ENCODE data around the gene TMEM150B.

The TMEM150B gene

GRCh38 chr19:55353803-55354697 lies 28.9 kb upstream of the TMEM150B start:
- peak overlapping the region; percentile 56 for H3K4me2 ChIP-seq (ENCODE audit: low read length)
- peaks cover 11% of the 10 kb centered on the region for H3K4me1 ChIP-seq (ENCODE audit: control insufficient read depth, low read length)
- no peaks in the 10 kb centered on the region for H3K79me2 ChIP-seq (ENCODE audit: control insufficient read depth, low read length)
- TF ChIP-seq EZH2phosphoT487 (IDR thresholded peaks at IDR 0.05; ENCODE audit: borderline replicate concordance, low read length) (no peak), CTCF (IDR thresholded peaks at IDR 0.05; ENCODE audit: low read depth, low read length, poor library complexity, severe bottlenecking) (no peak)
- no peaks in the 10 kb centered on the region for H3K9me2 ChIP-seq (replicated peaks; ENCODE audit: control insufficient read depth, low read length)
- H3K36me3 ChIP-seq (ENCODE audit: control insufficient read depth, low read length), result no peaks in the 10 kb centered on the region
- H3K4me3 ChIP-seq (ENCODE audit: low read length), result peak overlapping the region; percentile 56
- no peaks in the 10 kb centered on the region for H4K20me1 ChIP-seq (ENCODE audit: control insufficient read depth, insufficient read depth, low read depth, low read length)
- no peaks in the 10 kb centered on the region for H3K9me3 ChIP-seq (ENCODE audit: control insufficient read depth, insufficient read depth, low read length)
- peaks cover 43% of the 10 kb centered on the region for H3K27me3 ChIP-seq (ENCODE audit: control insufficient read depth, low read length)
- H3K27ac ChIP-seq (ENCODE audit: low read depth, low read length), result no peak overlapping the region
- no peaks in the 10 kb centered on the region for H3F3A ChIP-seq (ENCODE audit: control insufficient read depth, insufficient read depth)

- no peaks in the 10 kb centered on the region for H3K79me2 ChIP-seq (ENCODE audit: control insufficient read depth, low read length)
- H3K9me3 ChIP-seq (ENCODE audit: control insufficient read depth, insufficient read depth, low read length), result no peaks in the 10 kb centered on the region
- no peaks in the 10 kb centered on the region for H4K20me1 ChIP-seq (ENCODE audit: control insufficient read depth, insufficient read depth, low read depth, low read length)
- peak overlapping the region; percentile 56 for H3K4me2 ChIP-seq (ENCODE audit: low read length)
- H3K36me3 ChIP-seq (ENCODE audit: control insufficient read depth, low read length), result no peaks in the 10 kb centered on the region
- H3K9me2 ChIP-seq (replicated peaks; ENCODE audit: control insufficient read depth, low read length), result no peaks in the 10 kb centered on the region
- H3F3A ChIP-seq (ENCODE audit: control insufficient read depth, insufficient read depth), result no peaks in the 10 kb centered on the region
- peaks cover 43% of the 10 kb centered on the region for H3K27me3 ChIP-seq (ENCODE audit: control insufficient read depth, low read length)
- peaks cover 11% of the 10 kb centered on the region for H3K4me1 ChIP-seq (ENCODE audit: control insufficient read depth, low read length)
- TF ChIP-seq EZH2phosphoT487 (IDR thresholded peaks at IDR 0.05; ENCODE audit: borderline replicate concordance, low read length) (no peak), CTCF (IDR thresholded peaks at IDR 0.05; ENCODE audit: low read depth, low read length, poor library complexity, severe bottlenecking) (no peak)
- H3K27ac ChIP-seq (ENCODE audit: low read depth, low read length), result no peak overlapping the region
- peak overlapping the region; percentile 56 for H3K4me3 ChIP-seq (ENCODE audit: low read length)
These were observed 28.2 kb upstream of the TMEM150B start for GRCh38 chr19:55353356-55353802.

GRCh38 chr19:55352549-55353145 lies 27.5 kb upstream of the TMEM150B start:
- Histone ChIP-seq H3K4me3 (ENCODE audit: low read length) (no peak overlapping the region), H3K9me3 (ENCODE audit: control insufficient read depth, insufficient read depth, low read length) (no peaks in the 10 kb centered on the region), H3K36me3 (ENCODE audit: control insufficient read depth, low read length) (no peaks in the 10 kb centered on the region), H3F3A (ENCODE audit: control insufficient read depth, insufficient read depth) (no peaks in the 10 kb centered on the region), H3K27me3 (ENCODE audit: control insufficient read depth, low read length) (peaks cover 43% of the 10 kb centered on the region), H3K9me2 (replicated peaks; ENCODE audit: control insufficient read depth, low read length) (no peaks in the 10 kb centered on the region), H3K4me2 (ENCODE audit: low read length) (no peak overlapping the region), H3K27ac (ENCODE audit: low read depth, low read length) (no peak overlapping the region), H3K79me2 (ENCODE audit: control insufficient read depth, low read length) (no peaks in the 10 kb centered on the region), H4K20me1 (ENCODE audit: control insufficient read depth, insufficient read depth, low read depth, low read length) (no peaks in the 10 kb centered on the region), H3K4me1 (ENCODE audit: control insufficient read depth, low read length) (peaks cover 11% of the 10 kb centered on the region)
- TF ChIP-seq CTCF (IDR thresholded peaks at IDR 0.05; ENCODE audit: low read depth, low read length, poor library complexity, severe bottlenecking) (no peak), EZH2phosphoT487 (IDR thresholded peaks at IDR 0.05; ENCODE audit: borderline replicate concordance, low read length) (no peak)

Data from DOHH2 (cell line).